Measurements from ENCODE around the gene FRRS1.

FRRS1 gene, protein sequence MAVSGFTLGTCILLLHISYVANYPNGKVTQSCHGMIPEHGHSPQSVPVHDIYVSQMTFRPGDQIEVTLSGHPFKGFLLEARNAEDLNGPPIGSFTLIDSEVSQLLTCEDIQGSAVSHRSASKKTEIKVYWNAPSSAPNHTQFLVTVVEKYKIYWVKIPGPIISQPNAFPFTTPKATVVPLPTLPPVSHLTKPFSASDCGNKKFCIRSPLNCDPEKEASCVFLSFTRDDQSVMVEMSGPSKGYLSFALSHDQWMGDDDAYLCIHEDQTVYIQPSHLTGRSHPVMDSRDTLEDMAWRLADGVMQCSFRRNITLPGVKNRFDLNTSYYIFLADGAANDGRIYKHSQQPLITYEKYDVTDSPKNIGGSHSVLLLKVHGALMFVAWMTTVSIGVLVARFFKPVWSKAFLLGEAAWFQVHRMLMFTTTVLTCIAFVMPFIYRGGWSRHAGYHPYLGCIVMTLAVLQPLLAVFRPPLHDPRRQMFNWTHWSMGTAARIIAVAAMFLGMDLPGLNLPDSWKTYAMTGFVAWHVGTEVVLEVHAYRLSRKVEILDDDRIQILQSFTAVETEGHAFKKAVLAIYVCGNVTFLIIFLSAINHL

DNA sequence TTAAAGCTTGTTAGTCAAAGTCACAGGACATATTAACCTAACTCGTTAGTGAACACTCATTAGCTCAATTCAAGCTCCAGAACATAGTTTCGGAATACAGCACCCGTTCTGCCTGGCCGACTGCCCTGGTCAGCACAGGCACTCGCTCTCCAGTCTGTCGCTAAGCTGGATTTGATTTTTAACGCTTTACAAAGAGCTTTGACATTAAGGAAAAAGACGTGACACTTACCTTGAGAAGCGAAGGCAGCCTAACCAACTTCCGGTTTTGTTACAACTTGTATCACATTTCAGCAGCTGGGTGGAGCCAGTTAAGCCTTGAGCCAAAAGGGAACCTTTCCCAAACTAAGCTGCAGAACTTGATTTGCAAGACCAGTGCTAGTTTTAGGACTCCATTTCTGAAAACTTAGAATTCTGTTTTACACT is at the start of gene FRRS1:
TSS of gene FRRS1 (minus strand) at position 258 of the 423 bp plus-strand sequence. CDS start 17,867 bp downstream, outside the sequence.
- TF ChIP-seq, protein P1, sequence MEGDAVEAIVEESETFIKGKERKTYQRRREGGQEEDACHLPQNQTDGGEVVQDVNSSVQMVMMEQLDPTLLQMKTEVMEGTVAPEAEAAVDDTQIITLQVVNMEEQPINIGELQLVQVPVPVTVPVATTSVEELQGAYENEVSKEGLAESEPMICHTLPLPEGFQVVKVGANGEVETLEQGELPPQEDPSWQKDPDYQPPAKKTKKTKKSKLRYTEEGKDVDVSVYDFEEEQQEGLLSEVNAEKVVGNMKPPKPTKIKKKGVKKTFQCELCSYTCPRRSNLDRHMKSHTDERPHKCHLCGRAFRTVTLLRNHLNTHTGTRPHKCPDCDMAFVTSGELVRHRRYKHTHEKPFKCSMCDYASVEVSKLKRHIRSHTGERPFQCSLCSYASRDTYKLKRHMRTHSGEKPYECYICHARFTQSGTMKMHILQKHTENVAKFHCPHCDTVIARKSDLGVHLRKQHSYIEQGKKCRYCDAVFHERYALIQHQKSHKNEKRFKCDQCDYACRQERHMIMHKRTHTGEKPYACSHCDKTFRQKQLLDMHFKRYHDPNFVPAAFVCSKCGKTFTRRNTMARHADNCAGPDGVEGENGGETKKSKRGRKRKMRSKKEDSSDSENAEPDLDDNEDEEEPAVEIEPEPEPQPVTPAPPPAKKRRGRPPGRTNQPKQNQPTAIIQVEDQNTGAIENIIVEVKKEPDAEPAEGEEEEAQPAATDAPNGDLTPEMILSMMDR (IDR thresholded peaks at IDR 0.05): no peak
- Mint-ChIP-seq H3K4me3 (peak within 1 kb of the TSS; percentile 89), H3K36me3 (ENCODE audit: low read depth) (no peaks in the 10 kb centered on the region), H3K4me1 (peaks cover 14% of the 10 kb centered on the region), H3K9me3 (no peaks in the 10 kb centered on the region), H3K27me3 (ENCODE audit: low read depth, poor library complexity) (no peaks in the 10 kb centered on the region), H3K27ac (peak within 1 kb of the TSS; percentile 72)
- peak; percentile 39 for DNase-seq

DNA sequence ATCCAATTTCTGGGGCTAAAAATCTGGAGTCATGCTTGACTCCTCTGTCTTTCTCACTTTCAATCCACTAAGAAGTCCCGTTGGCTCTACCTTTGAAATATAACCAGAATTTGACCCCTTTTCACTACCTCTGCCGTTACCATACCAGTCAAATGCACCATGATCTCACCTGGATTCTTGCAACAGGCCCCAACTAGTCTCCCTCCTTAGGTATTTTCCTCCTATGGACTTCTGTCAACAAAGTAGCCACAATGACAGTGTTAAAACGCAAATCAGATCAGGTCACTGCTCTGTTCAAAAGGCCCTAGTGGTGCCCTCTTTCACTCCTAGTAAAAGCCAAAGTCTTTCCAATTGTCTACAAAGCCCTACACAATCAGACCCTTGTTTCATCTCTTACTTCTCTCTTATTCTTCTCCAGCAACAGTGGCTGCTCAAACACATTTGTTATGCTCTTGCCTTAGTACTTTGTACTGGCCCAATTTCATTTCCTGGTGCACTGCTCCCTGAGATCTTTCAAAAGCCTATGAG is 48.0 kb upstream of the FRRS1 start:
- H3K27me3 Mint-ChIP-seq (ENCODE audit: low read depth, poor library complexity): no peaks in the 10 kb centered on the region
- no peak for DNase-seq
- TF ChIP-seq, protein P1 (IDR thresholded peaks at IDR 0.05): no peak
- H3K27ac Mint-ChIP-seq: peak overlapping the region; percentile 39
- no peaks in the 10 kb centered on the region for H3K9me3 Mint-ChIP-seq
- H3K4me1 Mint-ChIP-seq: no peaks in the 10 kb centered on the region
- no peak overlapping the region for H3K4me3 Mint-ChIP-seq
- no peaks in the 10 kb centered on the region for H3K36me3 Mint-ChIP-seq (ENCODE audit: low read depth)

DNA sequence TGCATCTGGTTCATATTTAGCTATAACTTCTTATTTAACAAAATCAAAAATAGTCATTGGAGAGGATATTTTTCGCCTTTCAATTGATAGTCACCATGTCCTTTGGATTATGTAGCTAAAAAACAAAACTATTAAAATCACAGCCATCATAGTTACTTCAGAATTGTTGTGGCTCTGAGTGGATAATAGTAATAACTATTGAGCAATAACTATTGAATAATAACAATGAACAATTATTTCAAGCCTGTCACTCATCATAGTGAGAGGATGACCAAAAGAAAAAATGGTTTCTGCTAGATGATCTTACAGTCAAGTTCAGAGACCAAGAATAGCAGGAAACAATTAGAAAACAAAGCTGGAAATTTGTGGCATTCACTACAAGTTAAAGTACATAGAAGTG is 45.3 kb upstream of the FRRS1 start:
- no peak overlapping the region for H3K27ac Mint-ChIP-seq
- H3K4me3 Mint-ChIP-seq: no peak overlapping the region
- DNase-seq: no peak
- peaks cover 4% of the 10 kb centered on the region for H3K4me1 Mint-ChIP-seq
- H3K36me3 Mint-ChIP-seq (ENCODE audit: low read depth): no peaks in the 10 kb centered on the region
- no peaks in the 10 kb centered on the region for H3K27me3 Mint-ChIP-seq (ENCODE audit: low read depth, poor library complexity)
- TF ChIP-seq, protein P1 (IDR thresholded peaks at IDR 0.05): no peak
- no peaks in the 10 kb centered on the region for H3K9me3 Mint-ChIP-seq

DNA sequence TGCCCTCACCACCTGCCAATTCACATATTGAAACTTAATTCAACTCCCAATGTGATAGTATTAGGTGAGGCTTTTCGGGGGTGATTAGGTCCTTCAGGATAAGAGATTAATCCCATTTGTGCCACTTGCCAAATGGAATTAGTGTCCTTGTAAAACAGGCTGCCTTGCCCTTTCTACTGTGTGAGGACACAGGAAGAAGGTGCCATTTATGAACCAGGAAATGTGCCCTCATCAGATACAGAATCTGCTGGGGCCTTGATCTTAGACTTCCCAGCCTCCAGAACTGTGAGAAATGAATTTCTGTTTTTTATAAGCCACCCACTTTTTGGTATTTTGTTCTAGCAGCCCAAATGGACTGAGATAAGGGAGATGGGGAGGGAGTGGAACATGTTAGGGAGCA is 44.6 kb upstream of the FRRS1 start:
- Mint-ChIP-seq H3K27me3 (ENCODE audit: low read depth, poor library complexity) (no peaks in the 10 kb centered on the region), H3K36me3 (ENCODE audit: low read depth) (no peaks in the 10 kb centered on the region), H3K27ac (no peak overlapping the region), H3K9me3 (no peaks in the 10 kb centered on the region), H3K4me1 (peaks cover 4% of the 10 kb centered on the region), H3K4me3 (no peak overlapping the region)
- DNase-seq: no peak
- TF ChIP-seq, protein P1 (IDR thresholded peaks at IDR 0.05): no peak

DNA sequence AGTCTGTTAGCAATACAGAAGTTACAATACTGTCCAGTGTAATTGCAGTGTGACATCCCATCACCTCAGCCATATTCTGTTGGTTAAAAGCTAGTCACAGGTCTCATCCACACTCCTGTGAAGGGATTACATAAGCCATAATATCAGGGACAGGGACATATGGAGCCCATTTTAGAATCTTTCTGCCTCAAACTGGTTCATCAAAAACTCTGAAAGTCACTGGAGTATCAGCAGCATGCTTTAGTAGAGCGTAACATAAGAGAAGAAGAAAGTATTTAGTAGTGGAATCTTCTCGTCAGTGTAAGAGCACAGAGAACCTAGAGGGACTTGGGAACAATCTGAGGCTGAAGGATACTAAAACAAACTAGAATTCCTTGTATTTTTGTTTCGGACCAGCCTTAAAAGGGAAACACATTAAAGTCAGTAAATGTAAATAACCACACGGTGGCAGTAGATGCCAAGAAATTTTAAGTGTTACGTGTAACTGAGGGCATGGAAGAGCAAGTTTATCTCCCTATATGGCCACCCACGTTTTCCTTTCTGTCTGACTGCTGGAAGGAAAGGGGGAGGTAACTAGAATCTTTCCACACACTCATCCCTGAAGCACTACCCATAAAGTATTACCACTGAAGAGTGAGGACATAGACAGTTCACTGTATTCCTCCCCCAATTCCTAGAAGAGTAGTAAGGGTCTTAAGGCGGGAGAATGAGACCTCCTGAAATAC is 42.1 kb upstream of the FRRS1 start:
- TF ChIP-seq, protein P1 (IDR thresholded peaks at IDR 0.05): peak; percentile 64
- Mint-ChIP-seq H3K9me3 (no peaks in the 10 kb centered on the region), H3K27ac (no peak overlapping the region), H3K4me1 (peaks cover 4% of the 10 kb centered on the region), H3K4me3 (no peak overlapping the region), H3K27me3 (ENCODE audit: low read depth, poor library complexity) (no peaks in the 10 kb centered on the region), H3K36me3 (ENCODE audit: low read depth) (no peaks in the 10 kb centered on the region)
- DNase-seq: peak; percentile 40

Measured in nephron progenitor cell (in vitro differentiated cells).